HEK293 (cell line): Measurements from ENCODE around the gene TSSK3.

Experiments
- CTCF ChIA-PET: fragments of 350-600 bp; formaldehyde crosslinking; extraction: SDS; loops from one replicate; lab custom pipeline; 2021; ENCODE audit warnings: antibody characterized with exemption; lab: Yijun Ruan, JAX
- POLR2A ChIA-PET: fragments of 300-600 bp; formaldehyde crosslinking; extraction: SDS; loops from one replicate; lab custom pipeline; 2020; ENCODE audit warnings: antibody characterized with exemption, inconsistent platforms; lab: Yijun Ruan, JAX
- H3K27ac ChIP-seq: fragments of 200-500 bp; sonication (Bioruptor generic); 2 replicates; pipeline ENCODE4 v1.5.1; 2014; ENCODE audit warnings: low read depth, low read length, control low read depth, inconsistent platforms; ENCODE audit errors: extremely low read depth
- H3K36me3 ChIP-seq, 2 experiments: fragments of 200-500 bp in 1 of 2; sonication (Bioruptor generic) in 1 of 2; 1 replicate in 1 of 2; 2 replicates in 1 of 2; pipeline ENCODE4 v1.5.1; 2014 to 2017; ENCODE audit warnings: inconsistent platforms in 2 of 2, low read length in 2 of 2; ENCODE audit not compliant: control insufficient read depth in 2 of 2, insufficient read depth in 1 of 2
- H3K4me1 ChIP-seq: fragments of 200-500 bp; sonication (Bioruptor generic); 2 replicates; pipeline ENCODE4 v1.5.1; 2014; ENCODE audit warnings: mild to moderate bottlenecking, low read length, inconsistent platforms; ENCODE audit not compliant: control insufficient read depth, insufficient read depth
- H3K4me3 ChIP-seq: 2 replicates; pipeline ENCODE4 v1.5.1; 2011; ENCODE audit warnings: low read depth, mild to moderate bottlenecking, control low read depth, low read length, moderate library complexity
- H3K9me3 ChIP-seq: fragments of 200-500 bp; sonication (Bioruptor generic); 2 replicates; pipeline ENCODE4 v1.5.1; 2014; ENCODE audit warnings: low read depth, low read length, inconsistent platforms; ENCODE audit not compliant: control insufficient read depth, insufficient read depth
- PRDM1 ChIP-seq: fragments of 450-650 bp; formaldehyde crosslinking; IDR thresholded peaks from 2 replicates; pipeline ENCODE4; 2016; ENCODE audit warnings: missing biosample characterization, missing genetic modification characterization
- PRDM2 ChIP-seq: fragments of 450-650 bp; formaldehyde crosslinking; IDR thresholded peaks from 2 replicates; pipeline ENCODE4 v1.5.1; 2016; ENCODE audit warnings: missing biosample characterization, missing genetic modification characterization, borderline replicate concordance
- ZNF26 ChIP-seq: fragments of 450-650 bp; formaldehyde crosslinking; IDR thresholded peaks from 2 replicates; pipeline ENCODE4 v1.5.1; 2016; ENCODE audit warnings: missing biosample characterization, missing genetic modification characterization
- ZNF354C ChIP-seq: fragments of 450-650 bp; formaldehyde crosslinking; IDR thresholded peaks from 2 replicates; pipeline ENCODE4 v1.5.1; 2016; ENCODE audit warnings: missing biosample characterization, missing genetic modification characterization, low read depth, borderline replicate concordance
- ZNF366 ChIP-seq: fragments of 450-650 bp; formaldehyde crosslinking; conservative IDR thresholded peaks from 2 replicates; pipeline ENCODE4 v1.5.1; 2016; ENCODE audit warnings: missing biosample characterization, missing genetic modification characterization
- ZNF398 ChIP-seq: fragments of 450-650 bp; formaldehyde crosslinking; IDR thresholded peaks from 2 replicates; pipeline ENCODE4 v1.5.1; 2017; ENCODE audit warnings: missing biosample characterization, missing genetic modification characterization
- ZNF488 ChIP-seq: fragments of 450-650 bp; formaldehyde crosslinking; IDR thresholded peaks from 2 replicates; pipeline ENCODE4 v1.5.1; 2016; ENCODE audit warnings: missing biosample characterization, missing genetic modification characterization
- ZNF660 ChIP-seq: fragments of 450-650 bp; IDR thresholded peaks from 2 replicates; pipeline ENCODE4 v1.5.1; 2018; ENCODE audit warnings: missing biosample characterization, mild to moderate bottlenecking, missing genetic modification characterization

The TSSK3 gene

GRCh38 chr1:32392325-32392724 lies 30.0 kb downstream of the TSSK3 start:
- CTCF ChIA-PET, result interaction anchor here (0.6 kb wide), 1 partner anchor 60 kb away, joined by 3 read pairs; no protein-coding TSS in a partner anchor
- H3K27ac ChIP-seq, result no peak overlapping the region
- TF ChIP-seq ZNF26 (tag by site-specific recombination), result no peak
- TF ChIP-seq PRDM1 (tag by site-specific recombination), result peak; percentile 40; the same call in 1 of the 2 replicates
- POLR2A ChIA-PET, result no interaction called here
- no peak overlapping the region for H3K4me3 ChIP-seq
- H3K36me3 ChIP-seq, result peaks cover 8 to 60% of the 10 kb centered on the region in 2 experiments; a peak in 2 of 3 replicates
- H3K4me1 ChIP-seq, result peaks cover 6% of the 10 kb centered on the region; the same call in 1 of the 2 replicates
- no peaks in the 10 kb centered on the region for H3K9me3 ChIP-seq

GRCh38 chr1:32393136-32393535 lies 30.8 kb downstream of the TSSK3 start:
- ChIA-PET CTCF (interaction anchor here (0.6 kb wide), 1 partner anchor 60 kb away, joined by 3 read pairs; no protein-coding TSS in a partner anchor), POLR2A (interaction anchor here (1.9 kb wide), 1 partner anchor 8 kb away, joined by 20 read pairs; no protein-coding TSS in a partner anchor)
- no peak overlapping the region for H3K27ac ChIP-seq
- peak overlapping the region; percentile 92 for H3K4me3 ChIP-seq
- peaks cover 8 to 52% of the 10 kb centered on the region in 2 experiments; a peak in 2 of 3 replicates for H3K36me3 ChIP-seq
- peaks cover 6% of the 10 kb centered on the region; the same call in 1 of the 2 replicates for H3K4me1 ChIP-seq
- no peaks in the 10 kb centered on the region for H3K9me3 ChIP-seq
- TF ChIP-seq ZNF354C (tag by site-specific recombination), result no peak

- Histone ChIP-seq H3K36me3 (peaks cover 8 to 46% of the 10 kb centered on the region in 2 experiments; a peak in 2 of 3 replicates), H3K4me1 (peaks cover 6% of the 10 kb centered on the region; the same call in 1 of the 2 replicates), H3K9me3 (no peaks in the 10 kb centered on the region), H3K4me3 (peak overlapping the region; percentile 92), H3K27ac (peak overlapping the region; percentile 64)
- ChIA-PET POLR2A (interaction anchor here (0.6 to 2.0 kb wide), 15 partner anchors 8 to 380 kb away, joined by 3 to 36 read pairs (median 5); partner anchors contain the start of genes HDAC1, KHDRBS1, MARCKSL1 and RBBP4), CTCF (no interaction called here)
- no peak for TF ChIP-seq ZNF488 (tag by site-specific recombination)
- 0 out of 2 replicates have a peak, but pooled peaks have one; percentile 12 for TF ChIP-seq ZNF398 (tag by site-specific recombination)
- no peak for TF ChIP-seq ZNF366 (tag by site-specific recombination)
- no peak for TF ChIP-seq ZNF354C (tag by site-specific recombination)
- no peak for TF ChIP-seq ZNF26 (tag by site-specific recombination)
- TF ChIP-seq ZNF660 (tag by site-specific recombination), result no peak
- 0 out of 2 replicates have a peak, but pooled peaks have one; percentile 34 for TF ChIP-seq PRDM2 (tag by site-specific recombination)
Measured at GRCh38 chr1:32393832-32394140, 31.4 kb downstream of the TSSK3 start.
